Stomach (tissue), 19 donors: ENCODE results near the gene CYSLTR2. TPM values are rescaled to one million over a fixed set of nuclear protein-coding genes. Genes with fewer than 3 reads are reported as not detected.
A peak's percentile ranks its signal among the peaks of the same experiment; 100 is the strongest.

Experiments
- DNase-seq, 2 donors: peaks; one replicate each; pipeline versions ENCODE4 v3.0.0 to v3.0.0-alpha.2; 2013 to 2019
- H3K27ac ChIP-seq, 5 donors: fragments of 200-600 bp in 4 of 5; sonication (generic) in 4 of 5; one replicate each; pipeline ENCODE4 v1.5.1; 2013 to 2019; ENCODE audit warnings: mild to moderate bottlenecking in 1 of 5, moderate library complexity in 1 of 5
- H3K27me3 ChIP-seq, 3 donors: fragments of 200-600 bp; sonication (generic); one replicate each; pipeline ENCODE4 v1.5.1; 2017 to 2019; ENCODE audit warnings: mixed run types in 1 of 3
- H3K36me3 ChIP-seq, 4 donors: fragments of 200-600 bp; sonication (generic); 1 replicate in 3 of 4; 2 replicates in 1 of 4; pipeline ENCODE4 v1.5.1; 2016 to 2019
- H3K4me1 ChIP-seq, 4 donors: fragments of 200-600 bp; sonication (generic); one replicate each; pipeline ENCODE4 v1.5.1; 2016 to 2019
- H3K4me3 ChIP-seq, 4 donors: fragments of 200-600 bp; sonication (generic) in 3 of 4; one replicate each; pipeline ENCODE4 v1.5.1; 2016 to 2019; ENCODE audit warnings: mild to moderate bottlenecking in 1 of 4
- H3K9me3 ChIP-seq, 4 donors: fragments of 200-600 bp; sonication (generic); one replicate each; pipeline ENCODE4 v1.5.1; 2016 to 2019
- EP300 ChIP-seq: sonication (generic); formaldehyde crosslinking; IDR thresholded peaks from one replicate; pipeline ENCODE4 v1.6.1; 2017; ENCODE audit warnings: antibody characterized with exemption
- POLR2A ChIP-seq, 4 donors: fragments of 450-650 bp; IDR thresholded peaks; one replicate each; pipeline ENCODE4 v1.6.1; 2016; ENCODE audit warnings: antibody characterized with exemption in 4 of 4, control low read depth in 2 of 4, mild to moderate bottlenecking in 1 of 4, moderate library complexity in 1 of 4
- POLR2AphosphoS5 ChIP-seq, 3 donors: sonication (generic); formaldehyde crosslinking; IDR thresholded peaks; one replicate each; pipeline ENCODE4 v1.6.1; 2016; ENCODE audit warnings: antibody characterized with exemption in 3 of 3
- WGBS, 5 donors: extraction: QIAGEN DNeasy Blood & Tissue Kit in 3 of 5; methylation state at CpG; one replicate each; pipeline versions ENCODE4 v1.1.5 to v1.1.7; 2013 to 2018; 5-methylcytosine and 5-hydroxymethylcytosine counted together
- intact Hi-C: fragments of 100-400 bp; cut with DNase I; formaldehyde crosslinking; loops from one replicate; pipeline ENCODE4 v1.15.1; 2023; ENCODE audit warnings: low total_unique reads
- long read RNA-seq, 10 donors: transcript quantifications; one replicate each; lab custom pipeline, GENCODE V29; 2026
- polyA plus RNA-seq, 3 donors: library from polyadenylated mRNA; stranded (reverse); fragments of 200-250 nt; gene quantifications; one replicate each; pipeline ENCODE4 v1.2.3, GENCODE V29; 2013
- total RNA-seq, 5 donors: library from RNA; depleted of rRNA; stranded (reverse); fragments of >200 nt; gene quantifications; one replicate each; pipeline versions ENCODE4 v1.1.0 to v1.2.3, GENCODE V29; 2014 to 2016
- TF ChIP-seq, protein P1 (sequence below), 7 experiments: fragments of 450-650 bp in 4 of 7; fragments of 200-600 bp in 3 of 7; sonication (generic) in 3 of 7; IDR thresholded peaks; one replicate each; pipeline ENCODE4 v1.5.1; 2016 to 2019; ENCODE audit warnings: antibody characterized with exemption in 7 of 7, control low read depth in 2 of 7, mild to moderate bottlenecking in 1 of 7
- donor health status: healthy with polysubstance abuse.
- donor health status: Bipolar disorder and iron deficiency.
- donor health status: healthy.

The CYSLTR2 gene
- total RNA-seq: 1 to 10 TPM in 1 of 5 donors, not detected in 4; 1.3 TPM
- polyA plus RNA-seq: under 1 TPM in 1 of 3 donors, not detected in 2; 0.61 TPM
- long read RNA-seq, donor 1, full-length matches to known transcripts: 3 of 3 reads
- long read RNA-seq, donor 1, partial matches to known transcripts: 0 of 3 reads
- long read RNA-seq, donor 1, other reads (novel, unspliced or antisense): 0 of 3 reads
- long read RNA-seq, donor 2, partial matches to known transcripts: 0 of 1 reads
- long read RNA-seq, donor 2, other reads (novel, unspliced or antisense): 0 of 1 reads
- long read RNA-seq, donor 3, full-length matches to known transcripts: 1 of 1 reads
- long read RNA-seq, donor 3, partial matches to known transcripts: 0 of 1 reads
- long read RNA-seq, donor 3, other reads (novel, unspliced or antisense): 0 of 1 reads
- long read RNA-seq, donor 4: 0 reads
- long read RNA-seq, donor 5, full-length matches to known transcripts: 1 of 1 reads
- long read RNA-seq, donor 5, partial matches to known transcripts: 0 of 1 reads
- long read RNA-seq, donor 5, other reads (novel, unspliced or antisense): 0 of 1 reads
- long read RNA-seq, donor 6: 0 reads
- long read RNA-seq, donor 7: 0 reads
- long read RNA-seq, donor 8: 0 reads
- long read RNA-seq, donor 9: 0 reads
- long read RNA-seq, donor 10, full-length matches to known transcripts: 1 of 1 reads
- long read RNA-seq, donor 10, partial matches to known transcripts: 0 of 1 reads
- long read RNA-seq, donor 10, other reads (novel, unspliced or antisense): 0 of 1 reads

DNA sequence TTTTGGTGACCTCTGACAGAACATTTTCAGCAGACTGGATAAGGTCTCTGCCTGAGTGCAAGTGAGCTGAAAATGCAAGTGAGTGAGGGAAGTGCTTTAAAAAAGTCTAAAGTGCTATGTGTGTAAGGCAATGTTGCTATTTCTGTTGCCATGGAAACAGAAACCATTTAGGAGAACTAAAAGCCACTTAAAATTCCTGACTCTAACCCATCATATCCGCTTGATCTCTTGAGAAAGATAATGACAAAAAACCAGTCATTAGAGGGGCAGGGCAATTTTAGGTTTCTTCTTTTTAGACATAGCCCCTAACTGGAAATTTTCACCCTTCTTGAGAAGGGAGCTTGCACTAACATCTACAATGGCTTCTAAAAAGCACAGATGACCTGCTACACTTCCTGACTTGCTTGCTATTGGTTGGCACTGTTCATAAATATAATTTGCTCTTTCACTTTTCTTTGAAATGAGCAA lies at the start of gene CYSLTR2:
TSS of gene CYSLTR2 (plus strand) at position 458 of the 468 bp plus-strand sequence. CDS start 52,889 bp downstream, outside the sequence.
- Histone ChIP-seq H3K9me3 (no peaks in the 10 kb centered on the region), H3K36me3 (no peaks in the 10 kb centered on the region), H3K4me3 (no peak within 1 kb of the TSS), H3K27me3 (no peaks in the 10 kb centered on the region), H3K27ac (no peak within 1 kb of the TSS), H3K4me1 (no peaks in the 10 kb centered on the region)
- DNase-seq: peak in 1 of 2 donors; percentile 79
- WGBS, 5 donors: 27 to 47% (median 44%) methylated on average over 1 of the region's 1 CpG
- TF ChIP-seq, protein P1, sequence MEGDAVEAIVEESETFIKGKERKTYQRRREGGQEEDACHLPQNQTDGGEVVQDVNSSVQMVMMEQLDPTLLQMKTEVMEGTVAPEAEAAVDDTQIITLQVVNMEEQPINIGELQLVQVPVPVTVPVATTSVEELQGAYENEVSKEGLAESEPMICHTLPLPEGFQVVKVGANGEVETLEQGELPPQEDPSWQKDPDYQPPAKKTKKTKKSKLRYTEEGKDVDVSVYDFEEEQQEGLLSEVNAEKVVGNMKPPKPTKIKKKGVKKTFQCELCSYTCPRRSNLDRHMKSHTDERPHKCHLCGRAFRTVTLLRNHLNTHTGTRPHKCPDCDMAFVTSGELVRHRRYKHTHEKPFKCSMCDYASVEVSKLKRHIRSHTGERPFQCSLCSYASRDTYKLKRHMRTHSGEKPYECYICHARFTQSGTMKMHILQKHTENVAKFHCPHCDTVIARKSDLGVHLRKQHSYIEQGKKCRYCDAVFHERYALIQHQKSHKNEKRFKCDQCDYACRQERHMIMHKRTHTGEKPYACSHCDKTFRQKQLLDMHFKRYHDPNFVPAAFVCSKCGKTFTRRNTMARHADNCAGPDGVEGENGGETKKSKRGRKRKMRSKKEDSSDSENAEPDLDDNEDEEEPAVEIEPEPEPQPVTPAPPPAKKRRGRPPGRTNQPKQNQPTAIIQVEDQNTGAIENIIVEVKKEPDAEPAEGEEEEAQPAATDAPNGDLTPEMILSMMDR (IDR thresholded peaks at IDR 0.05): no peak
- TF ChIP-seq POLR2AphosphoS5 (IDR thresholded peaks at IDR 0.05) (no peak), POLR2A (IDR thresholded peaks at IDR 0.05) (no peak), EP300 (no peak)
- intact Hi-C loops: no loop called here

- no peak overlapping the region for H3K4me3 ChIP-seq
- H3K27me3 ChIP-seq: no peaks in the 10 kb centered on the region
- no peaks in the 10 kb centered on the region for H3K4me1 ChIP-seq
- H3K36me3 ChIP-seq: no peaks in the 10 kb centered on the region
- 61 to 83% (median 66%) methylated on average over 2 of the region's 2 CpGs for WGBS, 5 donors
- intact Hi-C loops: no loop called here
- H3K9me3 ChIP-seq: peaks cover 0 to 11% (median 5%) of the 10 kb centered on the region in 4 donors
- no peak for DNase-seq
- TF ChIP-seq POLR2AphosphoS5 (IDR thresholded peaks at IDR 0.05) (no peak), EP300 (no peak), POLR2A (IDR thresholded peaks at IDR 0.05) (no peak)
- TF ChIP-seq, protein P1 (IDR thresholded peaks at IDR 0.05): no peak
- no peak overlapping the region for H3K27ac ChIP-seq
Observed at GRCh38 chr13:48615049-48615448, 38.7 kb upstream of the CYSLTR2 start.

GRCh38 chr13:48618937-48619336 lies 34.8 kb upstream of the CYSLTR2 start:
- H3K4me1 ChIP-seq: no peaks in the 10 kb centered on the region
- intact Hi-C loops: no loop called here
- no peak overlapping the region for H3K4me3 ChIP-seq
- H3K9me3 ChIP-seq: peaks cover 0 to 24% (median 11%) of the 10 kb centered on the region in 4 donors
- no peaks in the 10 kb centered on the region for H3K36me3 ChIP-seq
- H3K27me3 ChIP-seq: no peaks in the 10 kb centered on the region
- H3K27ac ChIP-seq: no peak overlapping the region
- TF ChIP-seq POLR2A (IDR thresholded peaks at IDR 0.05) (no peak), POLR2AphosphoS5 (IDR thresholded peaks at IDR 0.05) (no peak), EP300 (no peak)
- TF ChIP-seq, protein P1 (IDR thresholded peaks at IDR 0.05): no peak
- no peak for DNase-seq
- WGBS, 5 donors: 94 to 100% (median 97%) methylated on average over 3 of the region's 3 CpGs

DNA sequence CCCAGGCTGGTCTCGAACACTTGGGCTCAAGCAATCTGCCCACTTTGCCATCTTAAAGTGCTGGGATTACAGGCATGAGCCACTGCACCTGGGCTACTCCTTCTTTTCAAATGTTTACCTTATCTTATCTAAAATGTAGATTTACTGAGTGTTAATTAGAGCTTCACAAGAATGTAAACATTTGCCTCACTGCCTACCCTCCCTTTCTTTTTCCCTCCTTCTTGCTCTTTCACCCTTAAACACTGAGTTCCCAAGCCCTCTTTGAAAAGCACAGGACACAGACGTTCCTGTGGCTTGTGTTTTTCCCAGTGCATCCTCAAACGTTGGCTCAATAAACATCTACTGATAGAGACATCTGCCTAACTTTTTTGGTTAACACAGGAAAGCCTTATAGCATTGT lies 32.7 kb upstream of the CYSLTR2 start:
- intact Hi-C loops: no loop called here
- no peak overlapping the region for H3K4me3 ChIP-seq
- no peaks in the 10 kb centered on the region for H3K27me3 ChIP-seq
- peaks cover 0 to 24% (median 11%) of the 10 kb centered on the region in 4 donors for H3K9me3 ChIP-seq
- no peaks in the 10 kb centered on the region for H3K36me3 ChIP-seq
- TF ChIP-seq POLR2A (IDR thresholded peaks at IDR 0.05) (no peak), EP300 (no peak), POLR2AphosphoS5 (IDR thresholded peaks at IDR 0.05) (no peak)
- TF ChIP-seq, protein P1 (IDR thresholded peaks at IDR 0.05): no peak
- no peak overlapping the region for H3K27ac ChIP-seq
- peak in 1 of 2 donors; percentile 46 for DNase-seq
- H3K4me1 ChIP-seq: peaks cover under 1 to 11% (median 8%) of the 10 kb centered on the region in 4 donors
- WGBS, 5 donors: 17 to 33% (median 24%) methylated on average over 3 of the region's 3 CpGs
